Neural cell (in vitro differentiated cells): ENCODE measurements around the gene EXD3. TPM values are rescaled to one million over a fixed set of nuclear protein-coding genes. Genes with fewer than 3 reads are reported as not detected.
A peak's percentile ranks its signal among the peaks of the same experiment; 100 is the strongest.

ENCODE experiments used
- H2AFZ ChIP-seq: fragments of 200-600, 300-800 bp; sonication (generic), shearing (Covaris generic); 2 replicates; pipeline ENCODE4 v1.6.0; 2014; ENCODE audit warnings: low read depth, mild to moderate bottlenecking, antibody characterized with exemption, low read length, moderate library complexity
- H3F3A ChIP-seq: fragments of 200-600 bp; shearing (Covaris generic); 2 replicates; pipeline ENCODE4 v1.6.1; 2016; ENCODE audit warnings: mild to moderate bottlenecking, moderate library complexity, mixed read lengths, antibody characterized with exemption, low read length; ENCODE audit not compliant: insufficient read depth, poor library complexity, severe bottlenecking
- H3K27ac ChIP-seq: fragments of 200-600, 300-800 bp; sonication (generic), shearing (Covaris generic); 2 replicates; pipeline ENCODE4 v1.5.1; 2014; ENCODE audit warnings: mild to moderate bottlenecking, low read length, moderate library complexity
- H3K27me3 ChIP-seq: fragments of 300-800, 200-600 bp; sonication (generic), shearing (Covaris generic); 2 replicates; pipeline ENCODE4 v1.6.0; 2014; ENCODE audit warnings: mild to moderate bottlenecking, low read depth, low read length, moderate library complexity; ENCODE audit not compliant: insufficient read depth
- H3K36me3 ChIP-seq: fragments of 300-800, 200-600 bp; sonication (generic), shearing (Covaris generic); 2 replicates; pipeline ENCODE4 v1.5.1; 2014; ENCODE audit warnings: mild to moderate bottlenecking, antibody characterized with exemption, low read length, moderate library complexity; ENCODE audit not compliant: insufficient read depth
- H3K4me2 ChIP-seq: fragments of 300-800, 200-600 bp; sonication (generic), shearing (Covaris generic); 2 replicates; pipeline ENCODE4 v1.6.0; 2014; ENCODE audit warnings: mild to moderate bottlenecking, low read length
- H3K4me3 ChIP-seq: fragments of 300-800, 200-600 bp; sonication (generic), shearing (Covaris generic); 2 replicates; pipeline ENCODE4 v1.5.1; 2014; ENCODE audit warnings: mild to moderate bottlenecking, low read length, moderate library complexity
- H3K79me2 ChIP-seq: fragments of 200-600 bp; shearing (Covaris generic); replicated peaks from 2 replicates; pipeline ENCODE4 v1.6.0; 2014; ENCODE audit warnings: mild to moderate bottlenecking, low read length, moderate library complexity; ENCODE audit not compliant: insufficient read depth
- H3K9ac ChIP-seq: fragments of 300-800, 200-600 bp; sonication (generic), shearing (Covaris generic); 2 replicates; pipeline ENCODE4 v1.6.1; 2016; ENCODE audit warnings: mild to moderate bottlenecking, low read length, mixed read lengths
- H3K9me2 ChIP-seq: fragments of 200-600 bp; shearing (Covaris generic); 2 replicates; pipeline ENCODE4 v1.6.1; 2016; ENCODE audit warnings: mild to moderate bottlenecking, low read length, mixed read lengths; ENCODE audit not compliant: insufficient read depth
- H3K9me3 ChIP-seq: fragments of 200-600, 300-800 bp; sonication (generic), shearing (Covaris generic); 2 replicates; pipeline ENCODE4 v1.6.1; 2016; ENCODE audit warnings: mild to moderate bottlenecking, mixed run types, low read length, moderate library complexity, mixed read lengths
- H4K20me1 ChIP-seq: fragments of 200-600 bp; shearing (Covaris generic); 2 replicates; pipeline ENCODE4 v1.6.1; 2016; ENCODE audit warnings: mild to moderate bottlenecking, mixed run types; ENCODE audit not compliant: insufficient read depth
- EP300 ChIP-seq: fragments of 450-650 bp; conservative IDR thresholded peaks from 2 replicates; pipeline ENCODE4 v1.6.1; 2014; ENCODE audit warnings: antibody characterized with exemption, mild to moderate bottlenecking, moderate library complexity; ENCODE audit not compliant: poor library complexity, severe bottlenecking
- EZH2 ChIP-seq: fragments of 200-600, 300-800 bp; shearing (Covaris generic), sonication (generic); IDR thresholded peaks from 2 replicates; pipeline ENCODE4 v1.6.1; 2014; ENCODE audit warnings: antibody characterized with exemption, low read length, borderline replicate concordance, mild to moderate bottlenecking; ENCODE audit not compliant: insufficient read depth, poor library complexity, severe bottlenecking
- MXI1 ChIP-seq: fragments of 450-650 bp; conservative IDR thresholded peaks from 2 replicates; pipeline ENCODE4 v1.6.1; 2014; ENCODE audit warnings: antibody characterized with exemption, mild to moderate bottlenecking; ENCODE audit not compliant: poor library complexity, severe bottlenecking
- POLR2AphosphoS5 ChIP-seq: IDR thresholded peaks from 2 replicates; pipeline ENCODE4 v1.6.1; 2012
- RAD21 ChIP-seq: fragments of 450-650 bp; conservative IDR thresholded peaks from 2 replicates; pipeline ENCODE4 v1.6.1; 2014; ENCODE audit warnings: antibody characterized with exemption, mild to moderate bottlenecking, moderate library complexity
- SMC3 ChIP-seq: fragments of 450-650 bp; conservative IDR thresholded peaks from 2 replicates; pipeline ENCODE4 v1.6.1; 2014; ENCODE audit warnings: antibody characterized with exemption, mild to moderate bottlenecking, moderate library complexity; ENCODE audit not compliant: poor library complexity
- TAF1 ChIP-seq: IDR thresholded peaks from 2 replicates; pipeline ENCODE4 v1.6.1; 2012; ENCODE audit warnings: low read depth
- polyA plus RNA-seq: library from polyadenylated mRNA; depleted of rRNA; stranded (reverse); fragments of >200 nt; gene quantifications from 2 replicates; pipeline ENCODE4 v1.2.3, GENCODE V29; 2014
- TF ChIP-seq, protein P1 (sequence below): IDR thresholded peaks from 2 replicates; pipeline ENCODE4 v1.6.1; 2012; ENCODE audit warnings: borderline replicate concordance
- TF ChIP-seq, protein P2 (sequence below): fragments of 450-650 bp; IDR thresholded peaks from 2 replicates; pipeline ENCODE4 v1.5.1; 2014; ENCODE audit warnings: antibody characterized with exemption, mild to moderate bottlenecking, moderate library complexity; ENCODE audit not compliant: poor library complexity, severe bottlenecking

Gene EXD3
- polyA plus RNA-seq, 1 donor from 2014 or later, result 32.9 TPM

DNA sequence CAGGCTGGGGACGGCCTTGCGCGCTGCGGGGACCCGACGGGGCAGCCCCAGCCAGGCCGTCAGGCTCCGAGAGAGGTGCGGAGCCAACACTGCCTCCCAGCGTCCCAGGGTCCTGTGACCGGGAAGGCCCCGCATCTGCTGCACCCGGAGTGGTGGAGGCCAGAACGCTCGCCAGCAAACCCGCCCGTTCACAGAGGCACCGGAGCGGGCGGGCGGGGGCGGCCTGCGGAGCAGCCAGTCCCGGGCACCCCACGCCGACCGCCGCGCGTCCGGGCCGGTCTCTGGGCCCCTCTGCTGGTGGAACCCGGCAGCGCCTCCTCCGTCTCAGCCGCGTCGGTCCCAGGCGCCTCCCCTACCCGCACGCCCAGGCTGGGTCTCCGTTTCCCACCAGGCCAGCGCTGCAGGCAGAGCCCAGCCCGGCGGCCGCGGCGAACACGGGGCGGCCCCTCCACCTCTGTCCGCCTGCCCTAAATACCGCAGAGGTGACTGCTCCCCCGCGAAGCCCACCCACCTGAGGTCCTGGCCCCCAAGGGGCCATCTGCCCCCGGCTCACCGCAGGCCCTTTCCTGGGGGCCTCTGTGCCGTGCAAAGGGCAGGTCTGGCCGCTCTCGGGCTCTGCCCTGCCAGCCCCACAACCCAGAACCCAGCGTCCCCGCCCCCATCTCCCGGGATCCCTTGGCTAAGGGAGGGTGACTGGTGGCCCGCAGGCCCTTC, 15.9 kb downstream of the EXD3 start:
- H3K9me3 ChIP-seq, result no peaks in the 10 kb centered on the region
- H4K20me1 ChIP-seq, result no peaks in the 10 kb centered on the region
- H3K79me2 ChIP-seq, result no peaks in the 10 kb centered on the region
- H2AFZ ChIP-seq, result no peak overlapping the region
- no peak overlapping the region for H3K4me2 ChIP-seq
- peak overlapping the region; percentile 46 for H3K9ac ChIP-seq
- peak overlapping the region; percentile 58 for H3K4me3 ChIP-seq
- H3K36me3 ChIP-seq, result no peaks in the 10 kb centered on the region
- no peak overlapping the region for H3K27ac ChIP-seq
- H3K27me3 ChIP-seq, result no peaks in the 10 kb centered on the region
- TF ChIP-seq EZH2, result no peak
- TF ChIP-seq TAF1, result no peak
- TF ChIP-seq POLR2AphosphoS5, result no peak
- TF ChIP-seq MXI1, result peak; percentile 31
- TF ChIP-seq, protein P1, sequence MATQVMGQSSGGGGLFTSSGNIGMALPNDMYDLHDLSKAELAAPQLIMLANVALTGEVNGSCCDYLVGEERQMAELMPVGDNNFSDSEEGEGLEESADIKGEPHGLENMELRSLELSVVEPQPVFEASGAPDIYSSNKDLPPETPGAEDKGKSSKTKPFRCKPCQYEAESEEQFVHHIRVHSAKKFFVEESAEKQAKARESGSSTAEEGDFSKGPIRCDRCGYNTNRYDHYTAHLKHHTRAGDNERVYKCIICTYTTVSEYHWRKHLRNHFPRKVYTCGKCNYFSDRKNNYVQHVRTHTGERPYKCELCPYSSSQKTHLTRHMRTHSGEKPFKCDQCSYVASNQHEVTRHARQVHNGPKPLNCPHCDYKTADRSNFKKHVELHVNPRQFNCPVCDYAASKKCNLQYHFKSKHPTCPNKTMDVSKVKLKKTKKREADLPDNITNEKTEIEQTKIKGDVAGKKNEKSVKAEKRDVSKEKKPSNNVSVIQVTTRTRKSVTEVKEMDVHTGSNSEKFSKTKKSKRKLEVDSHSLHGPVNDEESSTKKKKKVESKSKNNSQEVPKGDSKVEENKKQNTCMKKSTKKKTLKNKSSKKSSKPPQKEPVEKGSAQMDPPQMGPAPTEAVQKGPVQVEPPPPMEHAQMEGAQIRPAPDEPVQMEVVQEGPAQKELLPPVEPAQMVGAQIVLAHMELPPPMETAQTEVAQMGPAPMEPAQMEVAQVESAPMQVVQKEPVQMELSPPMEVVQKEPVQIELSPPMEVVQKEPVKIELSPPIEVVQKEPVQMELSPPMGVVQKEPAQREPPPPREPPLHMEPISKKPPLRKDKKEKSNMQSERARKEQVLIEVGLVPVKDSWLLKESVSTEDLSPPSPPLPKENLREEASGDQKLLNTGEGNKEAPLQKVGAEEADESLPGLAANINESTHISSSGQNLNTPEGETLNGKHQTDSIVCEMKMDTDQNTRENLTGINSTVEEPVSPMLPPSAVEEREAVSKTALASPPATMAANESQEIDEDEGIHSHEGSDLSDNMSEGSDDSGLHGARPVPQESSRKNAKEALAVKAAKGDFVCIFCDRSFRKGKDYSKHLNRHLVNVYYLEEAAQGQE, result no peak
- TF ChIP-seq, protein P2, sequence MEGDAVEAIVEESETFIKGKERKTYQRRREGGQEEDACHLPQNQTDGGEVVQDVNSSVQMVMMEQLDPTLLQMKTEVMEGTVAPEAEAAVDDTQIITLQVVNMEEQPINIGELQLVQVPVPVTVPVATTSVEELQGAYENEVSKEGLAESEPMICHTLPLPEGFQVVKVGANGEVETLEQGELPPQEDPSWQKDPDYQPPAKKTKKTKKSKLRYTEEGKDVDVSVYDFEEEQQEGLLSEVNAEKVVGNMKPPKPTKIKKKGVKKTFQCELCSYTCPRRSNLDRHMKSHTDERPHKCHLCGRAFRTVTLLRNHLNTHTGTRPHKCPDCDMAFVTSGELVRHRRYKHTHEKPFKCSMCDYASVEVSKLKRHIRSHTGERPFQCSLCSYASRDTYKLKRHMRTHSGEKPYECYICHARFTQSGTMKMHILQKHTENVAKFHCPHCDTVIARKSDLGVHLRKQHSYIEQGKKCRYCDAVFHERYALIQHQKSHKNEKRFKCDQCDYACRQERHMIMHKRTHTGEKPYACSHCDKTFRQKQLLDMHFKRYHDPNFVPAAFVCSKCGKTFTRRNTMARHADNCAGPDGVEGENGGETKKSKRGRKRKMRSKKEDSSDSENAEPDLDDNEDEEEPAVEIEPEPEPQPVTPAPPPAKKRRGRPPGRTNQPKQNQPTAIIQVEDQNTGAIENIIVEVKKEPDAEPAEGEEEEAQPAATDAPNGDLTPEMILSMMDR, result peak; percentile 83
- peak; percentile 77 for TF ChIP-seq RAD21
- peak; percentile 65 for TF ChIP-seq SMC3
- TF ChIP-seq EP300, result no peak
- no peaks in the 10 kb centered on the region for H3F3A ChIP-seq
- H3K9me2 ChIP-seq, result no peaks in the 10 kb centered on the region

DNA sequence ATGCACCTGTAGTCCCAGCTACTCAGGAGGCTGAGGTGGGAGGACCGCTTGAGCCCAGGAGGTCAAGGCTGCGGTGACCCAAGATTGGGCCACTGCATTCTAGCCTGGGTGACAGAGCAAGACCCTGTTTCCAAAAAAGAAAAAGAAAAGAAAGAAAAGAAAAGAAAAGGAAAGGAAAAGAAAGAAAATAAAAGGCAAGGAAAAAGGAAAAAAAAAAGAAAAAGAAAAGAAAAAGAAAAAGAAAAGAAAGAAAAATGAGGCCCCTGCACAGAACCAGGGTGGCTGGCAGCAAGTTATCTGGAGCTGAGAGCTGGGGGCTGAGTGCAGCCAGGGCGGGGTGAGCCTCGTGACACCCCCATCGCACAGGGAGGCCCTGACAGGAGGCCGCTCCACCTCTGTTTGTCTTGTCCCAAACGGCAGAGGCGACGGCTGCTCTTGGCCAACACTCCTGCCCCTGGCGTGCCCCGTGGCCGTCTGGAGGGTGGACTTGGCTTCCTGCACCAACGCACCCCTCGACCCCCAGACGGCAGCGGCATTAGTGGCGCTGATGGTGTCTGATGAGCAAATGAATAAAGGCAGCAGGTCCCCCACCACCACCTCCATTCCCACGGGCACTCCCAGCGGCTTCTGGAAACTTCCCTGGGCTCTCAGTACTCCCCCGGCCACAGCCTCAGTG, 16.7 kb downstream of the EXD3 start:
- Histone ChIP-seq H3K36me3 (no peaks in the 10 kb centered on the region), H3K9me3 (no peaks in the 10 kb centered on the region), H3K4me3 (peak overlapping the region; percentile 58), H3K27ac (no peak overlapping the region), H3K4me2 (no peak overlapping the region), H3F3A (no peaks in the 10 kb centered on the region), H3K27me3 (no peaks in the 10 kb centered on the region), H3K9ac (peak overlapping the region; percentile 46), H2AFZ (no peak overlapping the region), H4K20me1 (no peaks in the 10 kb centered on the region), H3K9me2 (no peaks in the 10 kb centered on the region), H3K79me2 (no peaks in the 10 kb centered on the region)
- no peak for TF ChIP-seq POLR2AphosphoS5
- no peak for TF ChIP-seq RAD21
- TF ChIP-seq EP300, result no peak
- TF ChIP-seq, protein P2, result no peak
- TF ChIP-seq TAF1, result no peak
- no peak for TF ChIP-seq EZH2
- no peak for TF ChIP-seq SMC3
- no peak for TF ChIP-seq MXI1
- TF ChIP-seq, protein P1, result no peak
